Measurements from ENCODE around the gene ACSBG1. TPM values are rescaled to one million over a fixed set of nuclear protein-coding genes. Genes with fewer than 3 reads are reported as not detected.

ACSBG1 gene, protein sequence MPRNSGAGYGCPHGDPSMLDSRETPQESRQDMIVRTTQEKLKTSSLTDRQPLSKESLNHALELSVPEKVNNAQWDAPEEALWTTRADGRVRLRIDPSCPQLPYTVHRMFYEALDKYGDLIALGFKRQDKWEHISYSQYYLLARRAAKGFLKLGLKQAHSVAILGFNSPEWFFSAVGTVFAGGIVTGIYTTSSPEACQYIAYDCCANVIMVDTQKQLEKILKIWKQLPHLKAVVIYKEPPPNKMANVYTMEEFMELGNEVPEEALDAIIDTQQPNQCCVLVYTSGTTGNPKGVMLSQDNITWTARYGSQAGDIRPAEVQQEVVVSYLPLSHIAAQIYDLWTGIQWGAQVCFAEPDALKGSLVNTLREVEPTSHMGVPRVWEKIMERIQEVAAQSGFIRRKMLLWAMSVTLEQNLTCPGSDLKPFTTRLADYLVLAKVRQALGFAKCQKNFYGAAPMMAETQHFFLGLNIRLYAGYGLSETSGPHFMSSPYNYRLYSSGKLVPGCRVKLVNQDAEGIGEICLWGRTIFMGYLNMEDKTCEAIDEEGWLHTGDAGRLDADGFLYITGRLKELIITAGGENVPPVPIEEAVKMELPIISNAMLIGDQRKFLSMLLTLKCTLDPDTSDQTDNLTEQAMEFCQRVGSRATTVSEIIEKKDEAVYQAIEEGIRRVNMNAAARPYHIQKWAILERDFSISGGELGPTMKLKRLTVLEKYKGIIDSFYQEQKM
- total RNA-seq (under 1 TPM in 3 of 4 donors, not detected in 1; 0.35 to 0.51 (median 0.42) TPM), polyA plus RNA-seq (1.1 TPM)
- long read RNA-seq, donor 1: 0 reads
- long read RNA-seq, donor 2, partial matches to known transcripts: 0 of 1 reads
- long read RNA-seq, donor 2, other reads (novel, unspliced or antisense): 1 of 1 reads
- long read RNA-seq, donor 3, partial matches to known transcripts: 0 of 3 reads
- long read RNA-seq, donor 3, other reads (novel, unspliced or antisense): 3 of 3 reads
- long read RNA-seq, donor 4: 0 reads

DNA sequence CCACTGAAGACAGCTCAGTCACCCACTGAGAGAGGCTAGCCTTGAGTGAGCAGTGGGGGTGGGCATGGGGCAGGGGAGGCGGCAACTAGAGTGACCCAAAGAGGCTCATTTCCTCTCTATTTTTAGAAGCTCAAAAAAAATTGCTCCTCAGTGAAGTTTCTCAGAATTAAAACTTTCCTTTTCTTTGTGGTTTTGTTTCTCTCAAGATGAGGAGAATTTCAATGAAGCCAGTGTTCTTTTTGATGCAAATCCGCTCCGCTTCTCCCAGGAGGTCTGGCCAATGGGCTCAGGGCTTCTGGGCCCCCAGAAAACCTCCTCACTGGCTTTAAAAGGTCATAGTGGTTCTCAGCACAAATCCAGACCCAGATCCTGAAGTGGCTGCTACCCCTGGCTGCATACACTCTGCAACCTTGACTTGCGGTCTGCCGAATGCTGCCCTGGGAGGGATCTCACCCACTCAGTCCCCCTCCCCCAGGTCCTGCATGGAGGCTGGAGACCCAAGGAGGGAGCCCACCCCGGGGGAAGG, at the start of gene ACSBG1:
Gene ACSBG1, minus strand, starts transcription at position 51 of the 526 bp plus-strand sequence. CDS start 64 bp downstream, outside the sequence.
- no peak within 1 kb of the TSS for H3K27ac ChIP-seq (ENCODE audit: low read length)
- H3K27me3 ChIP-seq (ENCODE audit: control insufficient read depth, insufficient read depth): no peaks in the 10 kb centered on the region
- WGBS: 68% methylated on average over 6 of the region's 6 CpGs
- H3K9me3 ChIP-seq (ENCODE audit: control insufficient read depth, low read length): no peaks in the 10 kb centered on the region
- ATAC-seq (no peak), DNase-seq (no peak)
- H3K4me3 ChIP-seq (ENCODE audit: low read length): no peak within 1 kb of the TSS
- intact Hi-C loops (cut with DNase I): loop anchor here in 3 of 4 donors (5.0 kb wide), 3 partner anchors 37 to 122 kb away; no protein-coding TSS in a partner anchor
- H3K4me1 ChIP-seq (ENCODE audit: control insufficient read depth, insufficient read depth, low read length): no peaks in the 10 kb centered on the region

DNA sequence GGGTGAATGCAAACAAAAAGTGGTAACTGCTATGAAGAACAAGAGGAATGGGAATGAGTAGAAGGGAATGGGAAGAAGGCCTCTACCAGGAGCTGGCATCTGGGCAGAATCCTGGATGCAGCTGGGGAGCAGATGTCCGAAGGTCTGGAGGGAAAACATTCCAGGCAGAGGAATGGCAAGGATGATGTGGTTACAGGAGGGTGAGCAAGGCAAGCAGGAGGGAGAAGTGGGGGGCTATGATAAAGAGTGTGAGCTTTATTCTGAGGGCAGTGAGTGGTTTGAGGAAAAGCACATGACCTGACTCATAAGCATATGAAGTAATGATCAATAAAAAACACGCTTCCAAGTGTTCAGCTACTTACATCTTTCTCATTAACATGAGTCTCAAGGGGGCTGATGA, 48.0 kb upstream of the ACSBG1 start:
- no peak overlapping the region for H3K27ac ChIP-seq (ENCODE audit: low read length)
- no peaks in the 10 kb centered on the region for H3K27me3 ChIP-seq (ENCODE audit: control insufficient read depth, insufficient read depth)
- ATAC-seq (no peak), DNase-seq (no peak)
- WGBS: 86% methylated on average over 2 of the region's 2 CpGs
- H3K9me3 ChIP-seq (ENCODE audit: control insufficient read depth, low read length): no peaks in the 10 kb centered on the region
- intact Hi-C loops (cut with DNase I): no loop called here
- no peaks in the 10 kb centered on the region for H3K4me1 ChIP-seq (ENCODE audit: control insufficient read depth, insufficient read depth, low read length)
- H3K4me3 ChIP-seq (ENCODE audit: low read length): no peak overlapping the region

DNA sequence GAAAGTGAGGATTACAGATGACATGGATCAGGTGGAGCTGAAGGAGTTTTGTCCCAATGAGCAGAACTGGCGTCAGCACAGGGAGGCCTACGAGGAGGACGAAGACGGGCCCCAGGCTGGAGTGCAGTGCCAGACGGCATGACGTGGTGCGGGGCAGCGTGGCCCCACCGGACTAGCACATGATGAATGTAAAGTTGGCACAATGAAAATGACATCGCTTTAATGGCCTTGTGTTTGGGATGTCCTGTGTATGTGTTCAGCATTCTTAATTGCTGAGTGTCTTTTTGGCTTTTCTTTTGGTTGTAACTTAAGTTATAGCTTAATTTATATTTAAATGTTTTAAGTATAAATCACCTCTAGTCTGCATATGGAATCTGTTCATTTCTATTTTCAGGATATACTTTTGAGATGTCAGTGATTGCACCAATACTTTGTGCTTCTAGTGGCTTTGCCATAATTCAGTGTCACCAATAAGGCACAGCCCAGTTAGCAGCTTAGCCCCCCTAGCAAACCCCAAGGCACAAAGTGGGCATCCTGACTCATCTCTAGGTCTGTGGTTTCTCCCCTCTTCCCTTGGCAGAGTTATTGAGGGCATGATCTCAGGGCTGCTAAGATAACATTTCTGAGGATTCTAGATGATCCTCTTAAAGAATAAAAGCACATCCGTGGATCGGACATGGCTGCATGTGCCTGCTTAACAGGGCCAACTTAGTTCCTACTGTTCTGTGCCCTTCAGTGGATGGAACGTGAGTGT, 46.1 kb upstream of the ACSBG1 start:
- no peaks in the 10 kb centered on the region for H3K9me3 ChIP-seq (ENCODE audit: control insufficient read depth, low read length)
- 90% methylated on average over 13 of the region's 13 CpGs for WGBS
- no peak for DNase-seq

DNA sequence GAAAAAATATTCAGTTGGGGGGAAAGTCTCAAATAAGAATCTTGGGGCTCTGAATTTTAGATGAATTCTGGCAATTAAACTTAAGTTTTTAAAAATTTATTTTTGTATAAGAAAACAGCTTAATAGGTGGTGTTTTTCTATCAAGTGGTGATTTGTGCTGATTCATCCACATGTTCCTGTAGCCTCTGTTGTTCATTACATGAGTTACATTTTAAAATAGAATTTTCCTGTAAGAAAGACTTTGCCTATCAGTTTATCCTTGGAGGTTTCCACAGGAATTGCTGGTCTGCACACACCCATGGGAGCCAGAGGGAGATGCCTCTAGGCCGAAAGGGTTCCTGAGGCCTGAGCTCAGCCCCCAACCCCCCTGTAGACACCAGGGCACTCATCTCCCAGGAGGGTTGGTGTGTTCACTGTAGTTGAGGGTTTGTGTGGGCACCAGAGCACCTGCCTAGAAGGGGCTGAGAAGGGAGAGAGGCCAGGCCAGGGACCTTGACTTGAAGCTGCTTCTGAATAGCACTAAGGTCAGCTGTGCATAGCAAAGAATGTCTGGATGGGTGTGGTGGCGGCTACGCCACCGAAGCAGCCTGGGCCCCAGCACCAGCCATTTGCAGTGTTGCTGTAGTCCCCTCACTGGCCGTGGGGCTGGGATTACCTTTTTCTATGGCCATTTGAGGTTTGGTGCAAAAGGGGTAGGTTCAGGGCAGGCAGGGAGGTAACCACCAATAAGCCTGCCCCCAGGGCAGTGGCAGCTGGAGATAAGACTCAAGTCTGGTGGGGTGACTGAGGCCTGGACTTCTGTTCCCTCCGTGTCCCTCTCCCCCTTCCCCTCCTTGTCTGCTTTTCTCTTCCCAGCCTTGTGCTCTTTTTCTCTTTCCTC, 41.9 kb upstream of the ACSBG1 start:
- Histone ChIP-seq H3K4me1 (ENCODE audit: control insufficient read depth, insufficient read depth, low read length) (no peaks in the 10 kb centered on the region), H3K27ac (ENCODE audit: low read length) (no peak overlapping the region), H3K4me3 (ENCODE audit: low read length) (no peak overlapping the region), H3K9me3 (ENCODE audit: control insufficient read depth, low read length) (no peaks in the 10 kb centered on the region), H3K27me3 (ENCODE audit: control insufficient read depth, insufficient read depth) (no peaks in the 10 kb centered on the region)
- intact Hi-C loops (cut with DNase I): no loop called here
- DNase-seq (no peak), ATAC-seq (no peak)
- 89% methylated on average over 6 of the region's 6 CpGs for WGBS

More for the DNA sequence above, 46.1 kb upstream of the ACSBG1 start:
- no peak overlapping the region for H3K27ac ChIP-seq (ENCODE audit: low read length)
- H3K27me3 ChIP-seq (ENCODE audit: control insufficient read depth, insufficient read depth): no peaks in the 10 kb centered on the region
- no peaks in the 10 kb centered on the region for H3K4me1 ChIP-seq (ENCODE audit: control insufficient read depth, insufficient read depth, low read length)
- ATAC-seq: no peak
- intact Hi-C loops (cut with DNase I): no loop called here
- H3K4me3 ChIP-seq (ENCODE audit: low read length): no peak overlapping the region

DNA sequence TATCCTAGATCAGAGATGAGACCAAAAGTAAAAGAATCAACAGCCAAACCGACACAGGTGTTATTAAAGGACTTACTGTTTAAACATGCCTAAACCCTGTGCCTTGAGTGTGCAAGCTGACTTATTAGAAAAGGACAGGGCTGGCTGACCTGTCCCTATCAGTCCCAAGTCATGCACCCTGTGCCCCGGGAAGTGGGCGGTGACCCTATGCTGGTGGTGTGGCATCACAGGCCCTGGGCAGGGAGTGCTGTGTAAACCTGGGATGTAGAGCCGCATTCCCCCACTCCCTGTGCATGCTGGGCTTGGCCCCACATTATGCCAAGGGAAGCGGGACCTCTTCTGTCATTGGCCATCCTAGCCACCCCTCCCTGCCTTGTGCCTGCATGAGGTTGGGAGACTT, 40.6 kb upstream of the ACSBG1 start:
- Histone ChIP-seq H3K27ac (ENCODE audit: low read length) (no peak overlapping the region), H3K9me3 (ENCODE audit: control insufficient read depth, low read length) (no peaks in the 10 kb centered on the region), H3K4me1 (ENCODE audit: control insufficient read depth, insufficient read depth, low read length) (no peaks in the 10 kb centered on the region), H3K27me3 (ENCODE audit: control insufficient read depth, insufficient read depth) (no peaks in the 10 kb centered on the region), H3K4me3 (ENCODE audit: low read length) (no peak overlapping the region)
- WGBS: 97% methylated on average over 5 of the region's 5 CpGs
- intact Hi-C loops (cut with DNase I): no loop called here
- ATAC-seq (peak in 1 of 2 donors; percentile 7), DNase-seq (no peak)

DNA sequence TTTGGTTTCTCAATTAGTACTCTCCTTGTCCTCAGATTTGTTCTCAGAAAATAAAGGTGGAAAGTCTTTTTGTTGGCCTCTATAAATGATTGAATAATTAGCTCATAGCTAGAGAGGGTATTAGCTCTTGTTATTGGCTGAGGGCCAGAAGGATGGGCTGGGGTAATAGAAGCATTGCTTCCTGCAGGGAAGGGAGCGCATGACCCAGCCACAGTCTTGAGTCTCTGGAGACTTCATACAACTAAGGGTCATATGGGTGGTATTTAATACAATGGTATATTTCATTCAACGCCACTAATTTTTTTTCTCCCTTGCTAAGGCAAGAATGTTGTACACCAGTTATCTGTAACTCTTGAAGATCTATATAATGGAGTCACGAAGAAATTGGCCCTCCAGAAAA, 38.4 kb upstream of the ACSBG1 start:
- H3K9me3 ChIP-seq (ENCODE audit: control insufficient read depth, low read length): no peaks in the 10 kb centered on the region
- whole genome bisulfite sequencing: 93% methylated on average over 3 of the region's 3 CpGs
- no peak overlapping the region for H3K27ac ChIP-seq (ENCODE audit: low read length)
- no peaks in the 10 kb centered on the region for H3K4me1 ChIP-seq (ENCODE audit: control insufficient read depth, insufficient read depth, low read length)
- no peak overlapping the region for H3K4me3 ChIP-seq (ENCODE audit: low read length)
- intact Hi-C loops (cut with DNase I): no loop called here
- H3K27me3 ChIP-seq (ENCODE audit: control insufficient read depth, insufficient read depth): no peaks in the 10 kb centered on the region
- DNase-seq: no peak
- no peak for ATAC-seq

DNA sequence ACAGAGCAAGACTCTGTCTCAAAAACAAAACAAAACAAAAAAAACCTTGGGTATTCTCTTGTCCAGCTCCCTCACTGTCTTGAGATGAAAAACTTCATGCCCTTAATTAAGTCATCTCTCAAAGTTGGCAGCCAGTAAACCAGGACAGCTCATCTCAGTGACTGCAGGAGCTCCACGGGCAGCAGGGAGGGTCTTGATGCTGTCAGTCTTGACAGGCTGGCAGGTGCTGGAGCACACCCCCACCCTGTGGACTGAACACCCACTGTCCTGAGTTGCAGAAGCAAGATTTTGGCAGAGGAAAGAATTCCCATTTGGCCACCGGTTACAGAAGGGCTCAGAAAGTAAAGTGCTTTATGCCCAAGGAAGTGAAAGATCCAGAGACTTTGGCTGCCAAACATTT, 38.0 kb upstream of the ACSBG1 start:
- intact Hi-C loops (cut with DNase I): no loop called here
- 66% methylated on average over 2 of the region's 2 CpGs for WGBS

DNA sequence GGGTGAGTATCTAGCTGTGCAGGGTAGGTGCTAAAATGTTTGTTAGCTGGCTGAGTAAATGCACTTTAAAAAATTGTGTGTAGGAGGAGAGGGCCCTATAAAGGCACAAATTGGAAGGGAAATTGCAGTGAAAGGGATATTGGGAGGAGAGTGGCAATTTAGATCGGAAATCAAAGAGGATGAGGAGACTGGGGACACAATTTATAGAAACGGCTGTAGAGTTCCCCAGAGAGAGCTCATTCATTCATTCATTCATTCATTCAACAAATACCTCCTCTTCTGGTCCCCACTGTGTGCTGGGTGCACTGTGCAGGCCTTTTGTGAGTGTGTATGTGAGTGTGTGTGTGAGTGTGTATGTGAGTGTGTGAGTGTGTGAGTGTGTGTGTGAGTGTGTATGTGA, 32.4 kb upstream of the ACSBG1 start:
- H3K4me3 ChIP-seq (ENCODE audit: low read length): peak overlapping the region; percentile 34
- 63% methylated on average over 2 of the region's 2 CpGs for WGBS
- H3K27ac ChIP-seq (ENCODE audit: low read length): peak overlapping the region; percentile 93
- intact Hi-C loops (cut with DNase I): no loop called here
- H3K4me1 ChIP-seq (ENCODE audit: control insufficient read depth, insufficient read depth, low read length): peaks cover 3% of the 10 kb centered on the region
- H3K9me3 ChIP-seq (ENCODE audit: control insufficient read depth, low read length): no peaks in the 10 kb centered on the region
- ATAC-seq (no peak), DNase-seq (no peak)
- no peaks in the 10 kb centered on the region for H3K27me3 ChIP-seq (ENCODE audit: control insufficient read depth, insufficient read depth)

More for the DNA sequence above, 38.0 kb upstream of the ACSBG1 start:
- DNase-seq: no peak
- no peak for ATAC-seq
- Histone ChIP-seq H3K4me1 (ENCODE audit: control insufficient read depth, insufficient read depth, low read length) (no peaks in the 10 kb centered on the region), H3K4me3 (ENCODE audit: low read length) (no peak overlapping the region), H3K27me3 (ENCODE audit: control insufficient read depth, insufficient read depth) (no peaks in the 10 kb centered on the region), H3K9me3 (ENCODE audit: control insufficient read depth, low read length) (no peaks in the 10 kb centered on the region), H3K27ac (ENCODE audit: low read length) (no peak overlapping the region)

DNA sequence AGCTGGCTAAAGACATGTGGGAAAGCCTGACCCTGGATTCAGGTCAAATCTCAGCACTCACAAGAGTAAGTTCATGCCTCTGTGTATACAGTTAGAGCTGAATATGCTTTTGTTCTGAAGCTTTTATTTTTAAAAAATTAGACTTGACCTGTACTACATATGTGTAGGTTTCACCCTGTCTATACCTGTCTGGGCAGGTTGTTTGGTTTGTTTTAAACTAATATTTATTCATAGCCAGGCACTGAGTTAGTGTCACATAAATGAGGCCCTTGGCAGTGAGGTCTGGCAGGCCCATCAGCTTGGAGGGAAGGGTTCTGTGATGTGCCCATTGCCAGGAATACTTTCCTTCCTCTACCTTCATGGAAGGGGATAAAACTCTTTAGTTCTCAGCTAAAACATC, 31.9 kb upstream of the ACSBG1 start:
- H3K27ac ChIP-seq (ENCODE audit: low read length): peak overlapping the region; percentile 93
- intact Hi-C loops (cut with DNase I): no loop called here
- no peak for DNase-seq
- peaks cover 3% of the 10 kb centered on the region for H3K4me1 ChIP-seq (ENCODE audit: control insufficient read depth, insufficient read depth, low read length)
- no peaks in the 10 kb centered on the region for H3K9me3 ChIP-seq (ENCODE audit: control insufficient read depth, low read length)
- no peak for ATAC-seq
- no peaks in the 10 kb centered on the region for H3K27me3 ChIP-seq (ENCODE audit: control insufficient read depth, insufficient read depth)
- H3K4me3 ChIP-seq (ENCODE audit: low read length): peak overlapping the region; percentile 34

DNA sequence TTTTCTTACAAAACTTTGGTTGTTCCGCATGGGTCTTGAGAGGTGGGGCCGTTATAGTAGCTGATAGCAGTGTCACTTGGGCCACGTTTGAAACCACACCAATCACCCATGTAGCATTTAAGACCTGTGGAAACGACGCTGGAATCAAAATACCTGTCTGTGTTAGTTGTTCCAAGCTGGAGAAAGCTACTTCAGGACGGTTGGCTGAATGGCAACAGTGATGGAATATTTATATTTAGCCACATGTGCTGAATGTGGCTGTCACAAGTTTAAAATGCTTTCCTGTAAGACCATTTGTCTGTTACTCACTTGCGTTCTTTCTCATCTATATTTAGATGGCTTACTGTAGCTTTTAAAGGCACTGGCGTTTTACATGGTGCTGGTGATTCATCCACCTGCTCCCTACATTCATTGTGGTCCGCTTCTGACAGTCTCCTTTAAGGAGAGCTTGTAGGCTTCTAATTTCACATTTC, 31.4 kb upstream of the ACSBG1 start:
- DNase-seq: no peak
- Histone ChIP-seq H3K4me3 (ENCODE audit: low read length) (peak overlapping the region; percentile 78), H3K27ac (ENCODE audit: low read length) (peak overlapping the region; percentile 93), H3K9me3 (ENCODE audit: control insufficient read depth, low read length) (no peaks in the 10 kb centered on the region), H3K4me1 (ENCODE audit: control insufficient read depth, insufficient read depth, low read length) (peaks cover 3% of the 10 kb centered on the region), H3K27me3 (ENCODE audit: control insufficient read depth, insufficient read depth) (no peaks in the 10 kb centered on the region)
- WGBS: 52% methylated on average over 9 of the region's 9 CpGs
- ATAC-seq: peak; percentile 63 to 67
- intact Hi-C loops (cut with DNase I): no loop called here

Data from right cardiac atrium (tissue), 5 donors.